ENCODE data around the gene PRKG2.

DNA sequence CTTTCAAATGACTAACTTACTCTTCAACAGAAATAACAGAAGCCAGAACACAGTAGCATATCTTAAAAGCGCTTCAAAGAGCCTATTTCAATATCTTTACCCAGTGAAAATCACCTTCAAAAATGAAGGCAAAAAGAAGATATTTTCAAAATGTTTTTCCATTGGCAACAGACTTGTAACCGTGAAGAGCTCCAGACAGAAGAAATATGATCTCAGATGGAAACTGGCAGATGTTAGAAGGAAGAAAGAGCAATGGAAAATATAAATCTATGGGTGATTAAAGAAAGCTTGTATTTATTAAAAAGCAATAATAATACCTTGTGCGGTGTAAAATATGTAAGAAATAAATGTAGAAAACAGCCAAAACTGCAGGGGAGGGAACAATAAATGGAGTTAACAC is 35.7 kb downstream of the PRKG2 start:
- TF ChIP-seq, protein P1, sequence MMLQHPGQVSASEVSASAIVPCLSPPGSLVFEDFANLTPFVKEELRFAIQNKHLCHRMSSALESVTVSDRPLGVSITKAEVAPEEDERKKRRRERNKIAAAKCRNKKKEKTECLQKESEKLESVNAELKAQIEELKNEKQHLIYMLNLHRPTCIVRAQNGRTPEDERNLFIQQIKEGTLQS (IDR thresholded peaks at IDR 0.05) = no peak
- TF ChIP-seq, protein P2, sequence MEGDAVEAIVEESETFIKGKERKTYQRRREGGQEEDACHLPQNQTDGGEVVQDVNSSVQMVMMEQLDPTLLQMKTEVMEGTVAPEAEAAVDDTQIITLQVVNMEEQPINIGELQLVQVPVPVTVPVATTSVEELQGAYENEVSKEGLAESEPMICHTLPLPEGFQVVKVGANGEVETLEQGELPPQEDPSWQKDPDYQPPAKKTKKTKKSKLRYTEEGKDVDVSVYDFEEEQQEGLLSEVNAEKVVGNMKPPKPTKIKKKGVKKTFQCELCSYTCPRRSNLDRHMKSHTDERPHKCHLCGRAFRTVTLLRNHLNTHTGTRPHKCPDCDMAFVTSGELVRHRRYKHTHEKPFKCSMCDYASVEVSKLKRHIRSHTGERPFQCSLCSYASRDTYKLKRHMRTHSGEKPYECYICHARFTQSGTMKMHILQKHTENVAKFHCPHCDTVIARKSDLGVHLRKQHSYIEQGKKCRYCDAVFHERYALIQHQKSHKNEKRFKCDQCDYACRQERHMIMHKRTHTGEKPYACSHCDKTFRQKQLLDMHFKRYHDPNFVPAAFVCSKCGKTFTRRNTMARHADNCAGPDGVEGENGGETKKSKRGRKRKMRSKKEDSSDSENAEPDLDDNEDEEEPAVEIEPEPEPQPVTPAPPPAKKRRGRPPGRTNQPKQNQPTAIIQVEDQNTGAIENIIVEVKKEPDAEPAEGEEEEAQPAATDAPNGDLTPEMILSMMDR (IDR thresholded peaks at IDR 0.05; ENCODE audit: low read depth, low read length, missing input control) = no peak
- TF ChIP-seq FOXA1 (IDR thresholded peaks at IDR 0.05) (no peak), RXRA (IDR thresholded peaks at IDR 0.05) (no peak), GABPA (IDR thresholded peaks at IDR 0.05 in 1 of 2, conservative IDR thresholded peaks at IDR 0.05 in 1 of 2) (no peak), SP1 (IDR thresholded peaks at IDR 0.05) (no peak), JUND (IDR thresholded peaks at IDR 0.05) (no peak)
- TF ChIP-seq, protein P3, sequence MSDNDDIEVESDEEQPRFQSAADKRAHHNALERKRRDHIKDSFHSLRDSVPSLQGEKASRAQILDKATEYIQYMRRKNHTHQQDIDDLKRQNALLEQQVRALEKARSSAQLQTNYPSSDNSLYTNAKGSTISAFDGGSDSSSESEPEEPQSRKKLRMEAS (IDR thresholded peaks at IDR 0.05) = no peak
